OCI-LY7 (cell line): ENCODE results near the gene IZUMO1. TPM values are rescaled to one million over a fixed set of nuclear protein-coding genes. Genes with fewer than 3 reads are reported as not detected.

Experiments used
- BruUV-seq: library from RNA; stranded (reverse); fragments of 400-500 nt; replicated peaks from 2 replicates; lab custom pipeline; 2021; lab: Mats Ljungman, UMichigan
- CTCF ChIA-PET: fragments of 300-600 bp; sonication (Branson Sonifier 250); formaldehyde crosslinking; loops from one replicate; lab custom pipeline; 2022; ENCODE audit warnings: antibody characterized with exemption; ENCODE audit not compliant: unreplicated experiment; lab: Charles Lee
- POLR2A ChIA-PET: fragments of 300-600 bp; sonication (Branson Sonifier 250); formaldehyde crosslinking; loops from one replicate; lab custom pipeline; 2022; ENCODE audit warnings: antibody characterized with exemption; lab: Charles Lee
- DNase-seq: peaks from one replicate; pipeline ENCODE4 v3.0.0-alpha.2; 2015; ENCODE audit warnings: low spot score
- H2AFZ ChIP-seq: fragments of 200-600 bp; sonication (generic), shearing (Covaris generic); 2 replicates; pipeline ENCODE4 v1.6.1; 2014; ENCODE audit warnings: mild to moderate bottlenecking, antibody characterized with exemption, low read length, moderate library complexity
- H3K27ac ChIP-seq: fragments of 200-600 bp; sonication (generic); 2 replicates; pipeline ENCODE4 v1.5.1; 2014; ENCODE audit warnings: mixed run types, low read depth, mild to moderate bottlenecking, moderate library complexity, low read length, inconsistent platforms; ENCODE audit not compliant: poor library complexity, severe bottlenecking
- H3K36me3 ChIP-seq: fragments of 200-600 bp; sonication (generic); 2 replicates; pipeline ENCODE4 v1.6.1; 2014; ENCODE audit warnings: mild to moderate bottlenecking, antibody characterized with exemption, low read length, moderate library complexity, mixed read lengths; ENCODE audit not compliant: insufficient read depth
- H3K4me1 ChIP-seq: fragments of 200-600 bp; sonication (generic); 2 replicates; pipeline ENCODE4 v1.5.1; 2014; ENCODE audit warnings: mild to moderate bottlenecking, low read length; ENCODE audit not compliant: insufficient read depth, poor library complexity, severe bottlenecking
- H3K4me2 ChIP-seq: fragments of 200-600 bp; sonication (generic); 2 replicates; pipeline ENCODE4 v1.6.1; 2014; ENCODE audit warnings: mild to moderate bottlenecking, low read length
- H3K4me3 ChIP-seq: fragments of 200-600 bp; sonication (generic); 2 replicates; pipeline ENCODE4 v1.5.1; 2014; ENCODE audit warnings: mild to moderate bottlenecking, low read depth, low read length; ENCODE audit not compliant: poor library complexity, severe bottlenecking
- H3K79me2 ChIP-seq: fragments of 200-600 bp; sonication (generic); 2 replicates; pipeline ENCODE4 v1.6.1; 2016; ENCODE audit warnings: low read depth, mild to moderate bottlenecking, low read length, moderate library complexity, mixed read lengths; ENCODE audit not compliant: insufficient read depth
- H3K9me2 ChIP-seq: fragments of 200-600 bp; sonication (generic); 2 replicates; pipeline ENCODE4 v1.6.1; 2016; ENCODE audit warnings: mild to moderate bottlenecking, low read length, mixed read lengths; ENCODE audit not compliant: insufficient read depth
- H3K9me3 ChIP-seq: fragments of 200-600 bp; sonication (generic); 2 replicates; pipeline ENCODE4 v1.6.1; 2014; ENCODE audit warnings: mild to moderate bottlenecking, mixed run types, low read length, mixed read lengths
- H4K20me1 ChIP-seq: fragments of 200-600 bp; sonication (generic); 2 replicates; pipeline ENCODE4 v1.6.1; 2014; ENCODE audit warnings: mild to moderate bottlenecking, antibody characterized with exemption, low read length, moderate library complexity, mixed read lengths; ENCODE audit not compliant: insufficient read depth
- EZH2phosphoT487 ChIP-seq: fragments of 200-600 bp; sonication (generic); IDR thresholded peaks from 2 replicates; pipeline ENCODE4 v1.6.1; 2018; ENCODE audit warnings: low read depth, borderline replicate concordance, mild to moderate bottlenecking, mixed run types, antibody characterized with exemption, low read length, moderate library complexity, mixed read lengths
- intact Hi-C: fragments of 100-400 bp; cut with micrococcal nuclease; formaldehyde crosslinking; loops from one replicate; pipeline ENCODE4 v1.10.0; 2022; ENCODE audit not compliant: unreplicated experiment
- total RNA-seq, 2 experiments: library from RNA; depleted of rRNA in 1 of 2; stranded (reverse); fragments of >200 nt in 1 of 2; shearing (Covaris generic) in 1 of 2; gene quantifications; 2 replicates each; pipeline ENCODE4 v1.2.3, GENCODE V29; 2014 to 2022
- TF ChIP-seq, protein P1 (sequence below): fragments of 200-600 bp; sonication (generic); conservative IDR thresholded peaks from 2 replicates; pipeline ENCODE4 v1.5.1; 2014; ENCODE audit warnings: mild to moderate bottlenecking, antibody characterized with exemption, low read length, moderate library complexity, mixed read lengths

The IZUMO1 gene
- total RNA-seq, 2 experiments from 2014 or later = not detected

- H3K27ac ChIP-seq = no peak overlapping the region
- H3K79me2 ChIP-seq = no peaks in the 10 kb centered on the region
- intact Hi-C loops = loop anchor here (5.0 kb wide), 1 partner anchor 90 kb away; the partner anchor contains the start of gene CA11
- no peaks in the 10 kb centered on the region for H3K9me3 ChIP-seq
- no peaks in the 10 kb centered on the region for H3K9me2 ChIP-seq
- TF ChIP-seq, protein P1, sequence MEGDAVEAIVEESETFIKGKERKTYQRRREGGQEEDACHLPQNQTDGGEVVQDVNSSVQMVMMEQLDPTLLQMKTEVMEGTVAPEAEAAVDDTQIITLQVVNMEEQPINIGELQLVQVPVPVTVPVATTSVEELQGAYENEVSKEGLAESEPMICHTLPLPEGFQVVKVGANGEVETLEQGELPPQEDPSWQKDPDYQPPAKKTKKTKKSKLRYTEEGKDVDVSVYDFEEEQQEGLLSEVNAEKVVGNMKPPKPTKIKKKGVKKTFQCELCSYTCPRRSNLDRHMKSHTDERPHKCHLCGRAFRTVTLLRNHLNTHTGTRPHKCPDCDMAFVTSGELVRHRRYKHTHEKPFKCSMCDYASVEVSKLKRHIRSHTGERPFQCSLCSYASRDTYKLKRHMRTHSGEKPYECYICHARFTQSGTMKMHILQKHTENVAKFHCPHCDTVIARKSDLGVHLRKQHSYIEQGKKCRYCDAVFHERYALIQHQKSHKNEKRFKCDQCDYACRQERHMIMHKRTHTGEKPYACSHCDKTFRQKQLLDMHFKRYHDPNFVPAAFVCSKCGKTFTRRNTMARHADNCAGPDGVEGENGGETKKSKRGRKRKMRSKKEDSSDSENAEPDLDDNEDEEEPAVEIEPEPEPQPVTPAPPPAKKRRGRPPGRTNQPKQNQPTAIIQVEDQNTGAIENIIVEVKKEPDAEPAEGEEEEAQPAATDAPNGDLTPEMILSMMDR = no peak
- TF ChIP-seq EZH2phosphoT487 = no peak
- H3K4me2 ChIP-seq = no peak overlapping the region
- POLR2A ChIA-PET = interaction anchor here (0.5 kb wide), 1 partner anchor 104 kb away, joined by 6 read pairs; no protein-coding TSS in a partner anchor
- no peaks in the 10 kb centered on the region for H3K36me3 ChIP-seq
- CTCF ChIA-PET = interaction anchor here (0.7 kb wide), 1 partner anchor 282 kb away, joined by 3 read pairs; no protein-coding TSS in a partner anchor
- H3K4me1 ChIP-seq = peaks cover 20% of the 10 kb centered on the region
- BruUV-seq = no TSS peak
- no peak for DNase-seq
- H3K4me3 ChIP-seq = no peak overlapping the region
- H2AFZ ChIP-seq = no peak overlapping the region
- H4K20me1 ChIP-seq = no peaks in the 10 kb centered on the region
Measured at GRCh38 chr19:48737360-48737998, 9.2 kb downstream of the IZUMO1 start.

DNA sequence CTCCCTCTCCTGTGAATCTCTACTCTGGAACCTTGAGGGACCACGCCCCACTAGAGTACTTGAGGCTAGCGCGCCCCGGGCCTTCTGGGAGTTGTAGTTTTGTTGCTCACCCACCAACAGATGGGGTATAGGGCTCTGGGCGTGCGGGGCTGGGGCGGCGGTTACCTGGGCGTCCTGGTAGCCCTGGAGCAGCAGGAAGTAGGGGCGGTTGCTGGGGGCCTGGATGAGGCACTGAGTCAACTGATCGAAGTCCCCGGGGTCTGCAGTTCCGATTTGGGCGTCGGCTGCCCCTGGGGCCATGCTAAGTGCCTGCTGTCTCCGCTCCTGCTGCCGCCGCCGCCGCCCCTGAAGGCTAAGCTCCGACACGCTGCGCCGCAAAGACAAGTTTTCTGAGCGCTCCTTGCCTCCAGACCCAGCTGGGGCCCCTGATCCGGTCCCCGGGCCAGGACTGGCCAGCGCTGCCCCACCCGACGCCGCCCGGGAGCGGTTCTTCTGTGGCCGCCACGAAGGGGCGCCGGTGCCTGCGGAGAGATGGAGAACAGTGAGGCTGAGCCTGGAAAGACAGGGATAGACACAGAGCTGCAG lies 11.6 kb downstream of the IZUMO1 start:
- TF ChIP-seq, protein P1 = no peak
- TF ChIP-seq EZH2phosphoT487 = no peak
- intact Hi-C loops = loop anchor here (5.0 kb wide), 1 partner anchor 88 kb away; the partner anchor contains the start of gene CA11
- Histone ChIP-seq H3K4me1 (peaks cover 5% of the 10 kb centered on the region), H3K79me2 (no peaks in the 10 kb centered on the region), H3K4me2 (no peak overlapping the region), H3K27ac (no peak overlapping the region), H3K9me2 (no peaks in the 10 kb centered on the region), H4K20me1 (no peaks in the 10 kb centered on the region), H3K9me3 (no peaks in the 10 kb centered on the region), H2AFZ (no peak overlapping the region), H3K36me3 (no peaks in the 10 kb centered on the region), H3K4me3 (no peak overlapping the region)
- ChIA-PET POLR2A (no interaction called here), CTCF (no interaction called here)
- BruUV-seq = no TSS peak
- no peak for DNase-seq

DNA sequence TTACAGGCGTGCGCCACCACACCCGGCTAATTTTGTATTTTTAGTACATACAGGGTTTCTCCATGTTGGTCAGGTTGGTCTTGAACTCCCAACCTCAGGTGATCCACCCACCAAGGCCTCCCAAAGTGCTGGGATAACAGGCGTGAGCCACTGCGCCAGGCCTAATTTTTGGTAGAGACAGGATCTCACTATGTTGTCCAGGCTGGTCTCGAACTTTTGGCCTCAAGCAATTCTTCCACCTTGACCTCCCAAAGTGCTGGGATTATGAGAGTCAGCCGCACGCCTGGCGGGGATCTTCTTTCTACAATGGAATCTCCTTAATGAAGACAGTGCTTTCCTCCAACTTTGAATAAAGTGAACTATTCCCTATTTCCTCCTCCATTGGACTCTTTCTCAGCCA lies 12.1 kb downstream of the IZUMO1 start:
- no peak overlapping the region for H3K27ac ChIP-seq
- H2AFZ ChIP-seq = no peak overlapping the region
- H4K20me1 ChIP-seq = no peaks in the 10 kb centered on the region
- H3K4me1 ChIP-seq = peaks cover 5% of the 10 kb centered on the region
- TF ChIP-seq, protein P1 = no peak
- no peak for TF ChIP-seq EZH2phosphoT487
- POLR2A ChIA-PET = interaction anchor here (0.7 kb wide), 1 partner anchor 45 kb away, joined by 3 read pairs; no protein-coding TSS in a partner anchor
- H3K4me2 ChIP-seq = no peak overlapping the region
- H3K36me3 ChIP-seq = no peaks in the 10 kb centered on the region
- CTCF ChIA-PET = no interaction called here
- no TSS peak for BruUV-seq
- H3K9me2 ChIP-seq = no peaks in the 10 kb centered on the region
- intact Hi-C loops = loop anchor here (5.0 kb wide), 1 partner anchor 87 kb away; the partner anchor contains the start of gene CA11
- DNase-seq = no peak
- H3K79me2 ChIP-seq = no peaks in the 10 kb centered on the region
- H3K9me3 ChIP-seq = no peaks in the 10 kb centered on the region
- no peak overlapping the region for H3K4me3 ChIP-seq
